Memory B cell (primary cell): ENCODE data around the gene RASA3.
"Not testable (repeated sequence)": the region's sequence is repeated elsewhere in the genome, so short reads cannot be mapped to it uniquely, and the experiment has no call there.

Source experiments
- ATAC-seq: fragments of 150-1000 bp; cut with Tn5 transposase; 2 replicates; pipeline ENCODE4 v1.10.0; 2021; ENCODE audit warnings: low read depth, mild to moderate bottlenecking, moderate library complexity
- DNase-seq, 2 donors: peaks; one replicate each; pipeline ENCODE4 v3.0.0; 2022; ENCODE audit warnings: low spot score in 2 of 2
- H3K27ac Mint-ChIP-seq: one replicate; pipeline ENCODE4 v1.8.0; 2022; ENCODE audit warnings: mild to moderate bottlenecking, moderate library complexity, mixed read lengths
- H3K27me3 Mint-ChIP-seq: one replicate; pipeline ENCODE4 v1.8.0; 2022; ENCODE audit warnings: mixed read lengths
- H3K36me3 Mint-ChIP-seq: one replicate; pipeline ENCODE4 v1.8.0; 2022; ENCODE audit warnings: mild to moderate bottlenecking, mixed read lengths
- H3K4me1 Mint-ChIP-seq: one replicate; pipeline ENCODE4 v1.8.0; 2022; ENCODE audit warnings: mixed read lengths
- H3K4me3 Mint-ChIP-seq: one replicate; pipeline ENCODE4 v1.8.0; 2022; ENCODE audit warnings: mild to moderate bottlenecking, moderate library complexity, mixed read lengths
- H3K9me3 Mint-ChIP-seq: one replicate; pipeline ENCODE4 v1.8.0; 2022; ENCODE audit warnings: mixed read lengths

RASA3 gene

GRCh38 chr13:114121496-114122126, 10.8 kb downstream of the RASA3 start:
- Mint-ChIP-seq H3K27ac (no peak overlapping the region), H3K9me3 (no peaks in the 10 kb centered on the region), H3K4me3 (no peak overlapping the region), H3K4me1 (peaks cover 53% of the 10 kb centered on the region), H3K27me3 (no peaks in the 10 kb centered on the region), H3K36me3 (peaks cover 16% of the 10 kb centered on the region)
- DNase-seq (no peak), ATAC-seq (no peak)

GRCh38 chr13:114121031-114121430, 11.4 kb downstream of the RASA3 start:
- H3K27me3 Mint-ChIP-seq = no peaks in the 10 kb centered on the region
- H3K36me3 Mint-ChIP-seq = peaks cover 18% of the 10 kb centered on the region
- H3K4me3 Mint-ChIP-seq = peak overlapping the region; percentile 85
- ATAC-seq (no peak), DNase-seq (no peak)
- H3K27ac Mint-ChIP-seq = peak overlapping the region; percentile 92
- H3K9me3 Mint-ChIP-seq = no peaks in the 10 kb centered on the region
- H3K4me1 Mint-ChIP-seq = peaks cover 51% of the 10 kb centered on the region

GRCh38 chr13:114120591-114121011, 11.8 kb downstream of the RASA3 start:
- H3K27me3 Mint-ChIP-seq = no peaks in the 10 kb centered on the region
- peaks cover 55% of the 10 kb centered on the region for H3K4me1 Mint-ChIP-seq
- DNase-seq = no peak
- no peaks in the 10 kb centered on the region for H3K9me3 Mint-ChIP-seq
- H3K27ac Mint-ChIP-seq = peak overlapping the region; percentile 92
- peaks cover 18% of the 10 kb centered on the region for H3K36me3 Mint-ChIP-seq
- no peak for ATAC-seq
- H3K4me3 Mint-ChIP-seq = peak overlapping the region; percentile 85

- Mint-ChIP-seq H3K4me3 (peak overlapping the region; percentile 68), H3K36me3 (peaks cover 17% of the 10 kb centered on the region), H3K4me1 (peaks cover 53% of the 10 kb centered on the region), H3K9me3 (no peaks in the 10 kb centered on the region), H3K27me3 (no peaks in the 10 kb centered on the region), H3K27ac (peak overlapping the region; percentile 78)
- no peak for DNase-seq
- ATAC-seq = no peak
These were observed 13.2 kb downstream of the RASA3 start for GRCh38 chr13:114119196-114119595.

GRCh38 chr13:114118511-114119123, 13.8 kb downstream of the RASA3 start:
- ATAC-seq (no peak), DNase-seq (no peak)
- Mint-ChIP-seq H3K4me3 (peak overlapping the region; percentile 68), H3K36me3 (peaks cover 19% of the 10 kb centered on the region), H3K4me1 (peaks cover 56% of the 10 kb centered on the region), H3K9me3 (no peaks in the 10 kb centered on the region), H3K27ac (peak overlapping the region; percentile 78), H3K27me3 (no peaks in the 10 kb centered on the region)

GRCh38 chr13:114118086-114118485, 14.3 kb downstream of the RASA3 start:
- DNase-seq (no peak), ATAC-seq (no peak)
- H3K36me3 Mint-ChIP-seq = peaks cover 21% of the 10 kb centered on the region
- H3K27ac Mint-ChIP-seq = peak overlapping the region; percentile 78
- H3K9me3 Mint-ChIP-seq = no peaks in the 10 kb centered on the region
- peaks cover 53% of the 10 kb centered on the region for H3K4me1 Mint-ChIP-seq
- H3K4me3 Mint-ChIP-seq = no peak overlapping the region
- no peaks in the 10 kb centered on the region for H3K27me3 Mint-ChIP-seq

GRCh38 chr13:114117341-114117874, 15.0 kb downstream of the RASA3 start:
- not testable (repeated sequence) for H3K9me3 Mint-ChIP-seq, H3K27me3 Mint-ChIP-seq, H3K27ac Mint-ChIP-seq, H3K4me3 Mint-ChIP-seq, DNase-seq, ATAC-seq
- peaks cover 51% of the 10 kb centered on the region for H3K4me1 Mint-ChIP-seq
- peaks cover 21% of the 10 kb centered on the region for H3K36me3 Mint-ChIP-seq

- ATAC-seq (no peak), DNase-seq (no peak)
- Mint-ChIP-seq H3K9me3 (no peaks in the 10 kb centered on the region), H3K27me3 (no peaks in the 10 kb centered on the region), H3K4me3 (no peak overlapping the region), H3K36me3 (peaks cover 21% of the 10 kb centered on the region), H3K4me1 (peaks cover 49% of the 10 kb centered on the region), H3K27ac (no peak overlapping the region)
These were observed 15.7 kb downstream of the RASA3 start for GRCh38 chr13:114116734-114117133.

GRCh38 chr13:114115796-114116195, 16.6 kb downstream of the RASA3 start:
- Mint-ChIP-seq H3K27me3 (no peaks in the 10 kb centered on the region), H3K4me3 (peak overlapping the region; percentile 0), H3K9me3 (no peaks in the 10 kb centered on the region), H3K27ac (peak overlapping the region; percentile 80), H3K36me3 (peaks cover 21% of the 10 kb centered on the region), H3K4me1 (peaks cover 48% of the 10 kb centered on the region)
- no peak for DNase-seq
- ATAC-seq = no peak

GRCh38 chr13:114115191-114115671, 17.2 kb downstream of the RASA3 start:
- H3K27ac Mint-ChIP-seq = peak overlapping the region; percentile 80
- H3K9me3 Mint-ChIP-seq = no peaks in the 10 kb centered on the region
- peak overlapping the region; percentile 0 for H3K4me3 Mint-ChIP-seq
- no peaks in the 10 kb centered on the region for H3K27me3 Mint-ChIP-seq
- DNase-seq = no peak
- peak; percentile 34 for ATAC-seq
- H3K36me3 Mint-ChIP-seq = peaks cover 21% of the 10 kb centered on the region
- peaks cover 48% of the 10 kb centered on the region for H3K4me1 Mint-ChIP-seq

GRCh38 chr13:114114666-114115065, 17.8 kb downstream of the RASA3 start:
- H3K9me3 Mint-ChIP-seq, H3K27me3 Mint-ChIP-seq, H3K4me3 Mint-ChIP-seq, DNase-seq, ATAC-seq: not testable (repeated sequence)
- peaks cover 21% of the 10 kb centered on the region for H3K36me3 Mint-ChIP-seq
- H3K27ac Mint-ChIP-seq = peak overlapping the region; percentile 43
- H3K4me1 Mint-ChIP-seq = peaks cover 48% of the 10 kb centered on the region

GRCh38 chr13:114114006-114114640, 18.3 kb downstream of the RASA3 start:
- no peaks in the 10 kb centered on the region for H3K9me3 Mint-ChIP-seq
- H3K27ac Mint-ChIP-seq = peak overlapping the region; percentile 43
- H3K4me3 Mint-ChIP-seq = no peak overlapping the region
- H3K4me1 Mint-ChIP-seq = peaks cover 48% of the 10 kb centered on the region
- no peaks in the 10 kb centered on the region for H3K27me3 Mint-ChIP-seq
- H3K36me3 Mint-ChIP-seq = peaks cover 21% of the 10 kb centered on the region
- DNase-seq (no peak), ATAC-seq (no peak)

GRCh38 chr13:114113395-114113794, 19.0 kb downstream of the RASA3 start:
- Mint-ChIP-seq H3K27ac (peak overlapping the region; percentile 62), H3K36me3 (peaks cover 23% of the 10 kb centered on the region), H3K4me1 (peaks cover 45% of the 10 kb centered on the region)
- not testable (repeated sequence) for H3K9me3 Mint-ChIP-seq, H3K27me3 Mint-ChIP-seq, DNase-seq, H3K4me3 Mint-ChIP-seq, ATAC-seq

GRCh38 chr13:114112826-114113322, 19.5 kb downstream of the RASA3 start:
- H3K4me3 Mint-ChIP-seq = no peak overlapping the region
- peaks cover 48% of the 10 kb centered on the region for H3K4me1 Mint-ChIP-seq
- H3K36me3 Mint-ChIP-seq = peaks cover 28% of the 10 kb centered on the region
- no peaks in the 10 kb centered on the region for H3K9me3 Mint-ChIP-seq
- no peaks in the 10 kb centered on the region for H3K27me3 Mint-ChIP-seq
- peak overlapping the region; percentile 62 for H3K27ac Mint-ChIP-seq
- DNase-seq (no peak), ATAC-seq (no peak)
